ENCODE data around the gene ATP5PF. TPM values are rescaled to one million over a fixed set of nuclear protein-coding genes. Genes with fewer than 3 reads are reported as not detected.
"Not testable (repeated sequence)": the region's sequence is repeated elsewhere in the genome, so short reads cannot be mapped to it uniquely, and the experiment has no call there.

The ATP5PF gene
- total RNA-seq, 5 donors from 2014 or later (not counting 1 experiment from before 2014, with no cell fraction given), result 35.1 to 52.2 (median 46.6) TPM

DNA sequence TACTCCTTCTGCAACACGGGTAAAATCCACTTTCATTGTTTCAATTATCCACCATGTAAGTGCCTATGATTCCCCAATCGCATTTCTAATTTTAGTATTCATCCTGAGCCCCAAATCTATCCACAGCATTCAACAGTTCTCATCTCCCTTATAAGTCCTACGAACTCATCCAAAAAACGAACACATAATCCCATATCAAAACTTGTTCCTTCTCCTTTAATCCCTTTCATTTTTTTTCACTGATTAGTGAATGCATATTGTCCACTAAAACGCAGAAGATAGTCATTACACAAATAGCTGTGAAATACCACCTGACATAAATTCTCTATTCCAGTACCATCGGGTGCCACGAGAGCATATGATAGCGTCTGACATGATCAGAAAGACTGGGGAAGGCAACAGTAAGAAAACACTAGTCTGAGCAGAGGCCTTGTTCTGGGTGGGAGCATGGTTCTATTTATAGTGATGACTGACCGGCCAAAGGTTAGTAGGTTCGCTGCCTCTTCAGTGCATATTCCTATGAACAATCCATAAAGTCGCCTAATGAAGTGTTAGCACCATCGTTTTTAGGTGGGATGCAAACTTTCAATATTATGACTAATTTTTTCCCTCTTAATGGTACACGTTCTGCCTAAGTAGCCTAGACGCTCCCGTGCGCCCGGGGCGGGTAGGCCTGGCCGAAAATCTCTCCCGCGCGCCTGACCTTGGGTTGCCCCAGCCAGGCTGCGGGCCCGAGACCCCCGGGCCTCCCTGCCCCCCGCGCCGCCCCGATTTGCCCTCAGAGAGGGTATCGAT, 648 bp downstream of the ATP5PF start:
- Mint-ChIP-seq H3K27me3 (no peaks in the 10 kb centered on the region), H3K9me3 (no peaks in the 10 kb centered on the region), H3K27ac (peak overlapping the region; percentile 100), H3K4me1 (peaks cover 54 to 65% (median 64%) of the 10 kb centered on the region in 3 donors), H3K36me3 (peaks cover 13% of the 10 kb centered on the region), H3K4me3 (peak overlapping the region; percentile 93 to 100 (median 99))
- ChIA-PET POLR2A (interaction anchor here in 1 of 2 donors (0.6 kb wide), 1 partner anchor 28 kb away, joined by 4 read pairs; no protein-coding TSS in a partner anchor), CTCF (interaction anchor here (0.6 to 2.3 kb wide), 5 partner anchors 9 to 160 kb away, joined by 3 to 12 read pairs (median 4); partner anchors contain the start of gene MRPL39 (in 1 of the 2))
- H3K4me3 ChIP-seq (ENCODE audit: control insufficient read depth in 1 of 2, extremely low read depth in 1 of 2, low read length in 1 of 2), result peak overlapping the region; percentile 61 to 97
- peaks cover 21 to 24% of the 10 kb centered on the region in 2 experiments for H3K4me1 ChIP-seq (ENCODE audit: control insufficient read depth in 1 of 2, extremely low read depth in 1 of 2, insufficient read depth in 2 of 2, low read length in 2 of 2)
- WGBS (ENCODE audit: insufficient coverage), result 13% methylated on average over 10 of the region's 30 CpGs
- no peaks in the 10 kb centered on the region for H3K27me3 ChIP-seq (replicated peaks in 1 of 2; ENCODE audit: control insufficient read depth in 2 of 2, extremely low read depth in 1 of 2, insufficient read depth in 2 of 2, low read length in 1 of 2)
- peaks cover 6 to 13% of the 10 kb centered on the region in 2 donors for H3K36me3 ChIP-seq (ENCODE audit: control insufficient read depth in 2 of 2, extremely low read depth in 1 of 2, insufficient read depth in 1 of 2, low read length in 1 of 2)
- no peaks in the 10 kb centered on the region for H3K9me3 ChIP-seq
- H3K27ac ChIP-seq (ENCODE audit: low read length), result peak overlapping the region; percentile 85
- peak in 6 of 35 experiments; percentile 0 to 35 (median 5) for DNase-seq
- no peak for ATAC-seq (replicated peaks in 1 of 4)

DNA sequence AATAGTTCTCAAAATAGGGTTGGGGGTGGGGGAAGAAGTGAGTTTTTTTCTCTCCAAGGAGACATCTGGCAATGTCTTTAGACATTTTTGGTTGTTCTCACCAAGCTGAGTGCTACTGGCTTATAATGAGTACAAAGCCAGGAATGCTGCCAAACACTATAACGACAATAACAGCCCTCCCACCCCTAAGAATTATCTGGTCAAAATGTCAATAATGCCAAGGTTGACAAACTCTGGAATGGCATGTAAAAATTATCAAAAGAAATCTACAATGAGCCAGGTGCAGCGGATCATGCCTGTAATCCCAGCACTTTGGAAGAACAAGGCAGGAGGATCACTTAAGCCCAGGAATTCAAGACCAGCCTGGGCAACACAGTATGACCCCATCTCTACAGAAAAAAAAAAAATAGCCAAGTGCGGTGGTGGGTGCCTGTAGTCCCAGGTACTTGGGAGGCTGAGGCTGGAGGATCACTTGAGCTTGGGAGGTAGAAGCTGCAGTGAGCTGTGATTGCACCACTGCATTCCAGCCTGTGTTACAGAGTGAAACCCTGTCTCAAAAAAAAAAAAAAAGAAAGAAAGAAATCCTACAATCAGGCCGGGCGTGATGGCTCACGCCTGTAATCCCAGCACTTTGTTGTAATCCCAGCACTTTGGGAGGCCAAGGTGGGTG, 2.5 kb downstream of the ATP5PF start:
- DNase-seq (no peak), ATAC-seq (replicated peaks in 1 of 4) (no peak)
- Mint-ChIP-seq H3K27ac (no peak overlapping the region), H3K9me3 (no peaks in the 10 kb centered on the region), H3K4me3 (peak overlapping the region in 1 of 3 donors; percentile 93), H3K4me1 (peaks cover 45 to 54% (median 51%) of the 10 kb centered on the region in 3 donors), H3K27me3 (no peaks in the 10 kb centered on the region), H3K36me3 (peaks cover 23% of the 10 kb centered on the region)
- Histone ChIP-seq H3K36me3 (ENCODE audit: control insufficient read depth in 2 of 2, extremely low read depth in 1 of 2, insufficient read depth in 1 of 2, low read length in 1 of 2) (peaks cover 6 to 28% of the 10 kb centered on the region in 2 donors), H3K4me1 (ENCODE audit: control insufficient read depth in 1 of 2, extremely low read depth in 1 of 2, insufficient read depth in 2 of 2, low read length in 2 of 2) (peaks cover 20 to 21% of the 10 kb centered on the region in 2 experiments), H3K9me3 (no peaks in the 10 kb centered on the region), H3K27me3 (replicated peaks in 1 of 2; ENCODE audit: control insufficient read depth in 2 of 2, extremely low read depth in 1 of 2, insufficient read depth in 2 of 2, low read length in 1 of 2) (no peaks in the 10 kb centered on the region), H3K27ac (ENCODE audit: low read length) (no peak overlapping the region), H3K4me3 (ENCODE audit: control insufficient read depth in 1 of 2, extremely low read depth in 1 of 2, low read length in 1 of 2) (no peak overlapping the region)
- WGBS (ENCODE audit: insufficient coverage), result no CpG with 5 or more reads among the region's 6 CpGs
- CTCF ChIA-PET, result interaction anchor here (0.6 to 1.0 kb wide), 3 partner anchors 12 to 126 kb away, joined by 3 to 5 read pairs (median 3); no protein-coding TSS in a partner anchor
- POLR2A ChIA-PET, result no interaction called here

DNA sequence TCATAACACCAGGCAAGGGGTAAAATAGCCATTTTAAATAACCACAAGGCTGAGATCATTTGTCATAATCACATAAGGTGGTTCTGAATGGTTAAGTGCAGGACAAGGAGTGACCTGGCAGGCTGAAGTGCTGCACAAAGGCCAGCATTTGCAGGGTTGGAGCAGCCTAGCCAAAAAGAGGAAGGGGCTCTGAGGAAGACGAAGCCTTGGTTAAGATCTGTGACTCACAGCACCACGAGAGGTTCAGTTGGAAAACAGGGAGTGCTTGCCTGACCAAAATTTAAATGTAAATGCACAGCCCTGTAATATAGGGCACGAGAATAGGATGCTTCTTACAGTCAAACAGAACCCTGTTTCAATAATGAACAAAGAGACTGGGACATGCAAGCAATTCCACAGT, 12.1 kb downstream of the ATP5PF start:
- Mint-ChIP-seq H3K4me3 (no peak overlapping the region), H3K9me3 (no peaks in the 10 kb centered on the region), H3K4me1 (peaks cover 0 to 8% (median 2%) of the 10 kb centered on the region in 3 donors), H3K27ac (no peak overlapping the region), H3K36me3 (peaks cover 51% of the 10 kb centered on the region), H3K27me3 (no peaks in the 10 kb centered on the region)
- no peak for DNase-seq
- CTCF ChIA-PET, result no interaction called here
- no peaks in the 10 kb centered on the region for H3K9me3 ChIP-seq
- H3K4me3 ChIP-seq (ENCODE audit: control insufficient read depth in 1 of 2, extremely low read depth in 1 of 2, low read length in 1 of 2), result no peak overlapping the region
- H3K36me3 ChIP-seq (ENCODE audit: control insufficient read depth in 2 of 2, extremely low read depth in 1 of 2, insufficient read depth in 1 of 2, low read length in 1 of 2), result peaks cover 10 to 56% of the 10 kb centered on the region in 2 donors
- H3K4me1 ChIP-seq (ENCODE audit: control insufficient read depth in 1 of 2, extremely low read depth in 1 of 2, insufficient read depth in 2 of 2, low read length in 2 of 2), result no peaks in the 10 kb centered on the region
- POLR2A ChIA-PET, result no interaction called here
- ATAC-seq (replicated peaks in 1 of 4), result no peak
- WGBS (ENCODE audit: insufficient coverage), result 80% methylated on average over 2 of the region's 3 CpGs
- H3K27ac ChIP-seq (ENCODE audit: low read length), result no peak overlapping the region
- no peaks in the 10 kb centered on the region for H3K27me3 ChIP-seq (replicated peaks in 1 of 2; ENCODE audit: control insufficient read depth in 2 of 2, extremely low read depth in 1 of 2, insufficient read depth in 2 of 2, low read length in 1 of 2)

DNA sequence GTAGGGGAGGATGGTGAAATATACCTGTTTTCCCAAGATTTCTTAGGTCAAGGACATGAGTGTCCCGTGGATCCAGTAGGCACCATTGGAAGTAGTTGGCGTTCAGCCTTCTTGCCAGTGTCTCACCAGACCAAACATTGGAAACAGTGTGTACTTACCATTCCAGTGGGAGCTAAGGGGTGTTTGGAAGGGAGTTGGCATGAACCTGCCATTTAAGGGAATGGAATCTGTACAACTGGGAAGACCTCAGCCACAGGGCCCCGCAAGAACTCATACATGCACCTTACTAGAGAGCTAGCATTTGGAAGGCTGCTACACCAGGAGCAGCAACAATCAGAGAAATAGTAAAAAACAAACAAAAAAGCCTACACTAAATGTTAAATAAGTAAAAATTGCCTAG, 12.7 kb downstream of the ATP5PF start:
- POLR2A ChIA-PET, result no interaction called here
- WGBS (ENCODE audit: insufficient coverage), result no CpG with 5 or more reads among the region's 3 CpGs
- H3K9me3 Mint-ChIP-seq, result no peaks in the 10 kb centered on the region

DNA sequence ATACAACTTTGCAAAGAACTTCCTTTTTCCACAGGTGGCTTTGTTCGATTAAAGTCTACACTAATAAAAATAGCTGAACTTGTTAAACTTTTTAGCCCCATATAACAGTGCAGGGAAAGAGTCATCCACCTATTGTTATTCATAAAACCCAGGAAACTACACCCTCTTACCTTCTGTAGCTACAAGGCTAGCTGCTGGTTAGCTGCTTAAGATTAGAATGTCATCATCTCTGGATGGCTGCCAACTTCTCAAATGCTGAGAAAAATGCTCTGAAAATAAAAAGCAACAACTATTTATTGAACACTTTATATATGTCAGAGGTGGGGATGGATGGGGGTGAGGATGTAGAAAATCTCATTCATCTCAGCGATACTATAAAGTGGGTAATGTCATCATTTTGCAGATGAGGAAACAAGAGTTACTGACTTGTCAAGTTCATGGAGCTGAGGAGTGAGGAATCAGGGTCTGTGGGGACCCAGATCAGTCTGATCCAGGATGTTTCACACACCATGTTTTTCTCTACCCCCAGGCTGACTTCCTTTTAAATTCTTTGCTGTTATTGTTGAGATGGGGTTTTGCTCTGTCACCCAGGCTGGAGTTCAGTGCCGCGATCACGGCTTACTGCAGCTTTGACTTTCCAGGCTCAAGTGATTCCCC, 17.1 kb downstream of the ATP5PF start:
- Histone ChIP-seq H3K27me3 (replicated peaks in 1 of 2; ENCODE audit: control insufficient read depth in 2 of 2, extremely low read depth in 1 of 2, insufficient read depth in 2 of 2, low read length in 1 of 2) (no peaks in the 10 kb centered on the region), H3K27ac (ENCODE audit: low read length) (no peak overlapping the region), H3K4me1 (ENCODE audit: control insufficient read depth in 1 of 2, extremely low read depth in 1 of 2, insufficient read depth in 2 of 2, low read length in 2 of 2) (no peaks in the 10 kb centered on the region), H3K36me3 (ENCODE audit: control insufficient read depth in 2 of 2, extremely low read depth in 1 of 2, insufficient read depth in 1 of 2, low read length in 1 of 2) (peaks cover 5 to 18% of the 10 kb centered on the region in 2 donors), H3K9me3 (no peaks in the 10 kb centered on the region), H3K4me3 (ENCODE audit: control insufficient read depth in 1 of 2, extremely low read depth in 1 of 2, low read length in 1 of 2) (no peak overlapping the region)
- Mint-ChIP-seq H3K9me3 (no peaks in the 10 kb centered on the region), H3K36me3 (peaks cover 20% of the 10 kb centered on the region), H3K27me3 (no peaks in the 10 kb centered on the region), H3K4me1 (peaks cover 0 to 8% (median 0%) of the 10 kb centered on the region in 3 donors), H3K4me3 (no peak overlapping the region), H3K27ac (no peak overlapping the region)
- ChIA-PET POLR2A (no interaction called here), CTCF (interaction anchor here in 1 of 2 donors (1.8 kb wide), 1 partner anchor 109 kb away, joined by 4 read pairs; no protein-coding TSS in a partner anchor)
- DNase-seq (no peak), ATAC-seq (replicated peaks in 1 of 4) (no peak)
- WGBS (ENCODE audit: insufficient coverage), result 100% methylated on average over 3 of the region's 5 CpGs

More for the DNA sequence above, 12.7 kb downstream of the ATP5PF start:
- Histone ChIP-seq H3K9me3 (no peaks in the 10 kb centered on the region), H3K36me3 (ENCODE audit: control insufficient read depth in 2 of 2, extremely low read depth in 1 of 2, insufficient read depth in 1 of 2, low read length in 1 of 2) (peaks cover 8 to 50% of the 10 kb centered on the region in 2 donors), H3K4me1 (ENCODE audit: control insufficient read depth in 1 of 2, extremely low read depth in 1 of 2, insufficient read depth in 2 of 2, low read length in 2 of 2) (no peaks in the 10 kb centered on the region), H3K4me3 (ENCODE audit: control insufficient read depth in 1 of 2, extremely low read depth in 1 of 2, low read length in 1 of 2) (no peak overlapping the region), H3K27ac (ENCODE audit: low read length) (no peak overlapping the region), H3K27me3 (replicated peaks in 1 of 2; ENCODE audit: control insufficient read depth in 2 of 2, extremely low read depth in 1 of 2, insufficient read depth in 2 of 2, low read length in 1 of 2) (no peaks in the 10 kb centered on the region)
- no peak for DNase-seq
- H3K27me3 Mint-ChIP-seq, result no peaks in the 10 kb centered on the region
- ATAC-seq (replicated peaks in 1 of 4), result no peak
- peaks cover 0 to 8% (median 0%) of the 10 kb centered on the region in 3 donors for H3K4me1 Mint-ChIP-seq
- H3K4me3 Mint-ChIP-seq, result no peak overlapping the region
- peaks cover 45% of the 10 kb centered on the region for H3K36me3 Mint-ChIP-seq
- no peak overlapping the region for H3K27ac Mint-ChIP-seq
- CTCF ChIA-PET, result no interaction called here

DNA sequence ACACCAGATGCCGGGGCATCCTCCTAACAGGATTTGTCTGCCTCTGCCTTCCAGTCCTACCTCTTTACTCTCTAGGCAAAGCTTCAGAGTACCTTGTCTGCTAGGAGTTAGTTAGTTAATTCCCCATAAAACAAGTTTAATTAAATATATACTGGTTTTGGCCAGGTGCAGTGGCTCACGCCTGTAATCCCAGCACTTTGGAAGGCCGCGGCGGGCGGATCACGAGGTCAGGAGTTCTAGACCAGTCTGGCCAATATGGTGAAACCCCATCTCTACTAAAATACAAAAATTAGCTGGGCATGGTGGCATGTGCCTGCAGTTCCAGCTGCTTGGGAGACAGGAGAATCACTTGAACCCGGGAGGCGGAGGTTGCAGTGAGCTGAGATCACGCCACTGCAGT, 20.6 kb downstream of the ATP5PF start:
- WGBS (ENCODE audit: insufficient coverage), result no CpG with 5 or more reads among the region's 10 CpGs
- H3K27ac ChIP-seq (ENCODE audit: low read length); H3K9me3 ChIP-seq; H3K27me3 Mint-ChIP-seq; H3K4me1 Mint-ChIP-seq; H3K36me3 ChIP-seq (ENCODE audit: control insufficient read depth in 2 of 2, extremely low read depth in 1 of 2, insufficient read depth in 1 of 2, low read length in 1 of 2); CTCF ChIA-PET; POLR2A ChIA-PET; H3K27me3 ChIP-seq (replicated peaks in 1 of 2; ENCODE audit: control insufficient read depth in 2 of 2, extremely low read depth in 1 of 2, insufficient read depth in 2 of 2, low read length in 1 of 2); H3K27ac Mint-ChIP-seq; H3K4me3 ChIP-seq (ENCODE audit: control insufficient read depth in 1 of 2, extremely low read depth in 1 of 2, low read length in 1 of 2); H3K9me3 Mint-ChIP-seq; H3K4me1 ChIP-seq (ENCODE audit: control insufficient read depth in 1 of 2, extremely low read depth in 1 of 2, insufficient read depth in 2 of 2, low read length in 2 of 2); DNase-seq; ATAC-seq (replicated peaks in 1 of 4); H3K36me3 Mint-ChIP-seq; H3K4me3 Mint-ChIP-seq: not testable (repeated sequence)
